HepG2 (cell line): Measurements from ENCODE around the gene CNTN4. TPM values are rescaled to one million over a fixed set of nuclear protein-coding genes. Genes with fewer than 3 reads are reported as not detected.

ENCODE experiments used
- ATAC-seq: fragments of 200-7000 bp; cut with Tn5 transposase; 3 replicates; pipeline ENCODE4 v1.9.1; 2020; ENCODE audit warnings: mild to moderate bottlenecking, moderate library complexity
- BruUV-seq: library from RNA; stranded (reverse); fragments of 400-500 nt; replicated peaks from 2 replicates; lab custom pipeline; 2021; lab: Mats Ljungman, UMichigan
- CTCF ChIA-PET: fragments of 300-600 bp; formaldehyde crosslinking; extraction: SDS; loops from one replicate; lab custom pipeline; 2021; ENCODE audit warnings: low total read pairs, inconsistent platforms, low intra/inter-chr PET ratio; lab: Yijun Ruan, JAX
- POLR2A ChIA-PET: fragments of 350-600 bp; sonication (Branson Sonifier 250); formaldehyde crosslinking; loops from one replicate; lab custom pipeline; 2020; ENCODE audit warnings: antibody characterized with exemption, inconsistent platforms; lab: Yijun Ruan, JAX
- DNase-seq: peaks from one replicate; pipeline ENCODE4 v3.0.0-alpha.2; 2015; ENCODE audit warnings: low spot score
- FAIRE-seq: peaks from 3 replicates; lab custom pipeline; 2011; peaks lifted over from hg19 to GRCh38; lab: Jason Lieb, UNC
- H2AFZ ChIP-seq: one replicate; pipeline ENCODE4 v1.6.1; 2011; ENCODE audit warnings: low read length, inconsistent platforms
- H3K27ac ChIP-seq: fragments of 300-600 bp; 3 replicates; pipeline ENCODE4 v1.8.0; 2011; ENCODE audit warnings: mixed run types, mild to moderate bottlenecking, mixed read lengths, low read length, inconsistent platforms; ENCODE audit not compliant: insufficient read depth; ENCODE audit errors: extremely low read length
- H3K27me3 ChIP-seq, 2 experiments: fragments of 200-600 bp in 1 of 2; 2 replicates in 1 of 2; 3 replicates in 1 of 2; pipeline versions ENCODE4 v1.6.0 to v1.8.0; 2011; ENCODE audit warnings: low read length in 2 of 2, mild to moderate bottlenecking in 2 of 2, moderate library complexity in 2 of 2, inconsistent platforms in 1 of 2; ENCODE audit not compliant: insufficient read depth in 2 of 2, control insufficient read depth in 1 of 2
- H3K36me3 ChIP-seq, 2 experiments: fragments of 200-600 bp in 1 of 2; replicated peaks in 1 of 2; 2 replicates in 1 of 2; 3 replicates in 1 of 2; pipeline versions ENCODE4 v1.5.1 to v1.8.0; 2011; ENCODE audit warnings: low read length in 2 of 2, inconsistent platforms in 1 of 2; ENCODE audit not compliant: insufficient read depth in 2 of 2, control insufficient read depth in 1 of 2
- H3K4me1 ChIP-seq: 2 replicates; pipeline ENCODE4 v1.5.1; 2012; ENCODE audit warnings: low read length, inconsistent platforms; ENCODE audit not compliant: insufficient read depth
- H3K4me2 ChIP-seq: 2 replicates; pipeline ENCODE4 v1.6.0; 2011; ENCODE audit warnings: low read depth, low read length, inconsistent platforms
- H3K4me3 ChIP-seq, 3 experiments: fragments of 200-600 bp in 1 of 3; sonication (generic), shearing (Covaris generic) in 1 of 3; replicated peaks in 1 of 3; 2 replicates each; pipeline ENCODE4 v1.5.1; 2011 to 2016; ENCODE audit warnings: low read length in 3 of 3, inconsistent platforms in 2 of 3, low read depth in 2 of 3, mild to moderate bottlenecking in 2 of 3, control low read depth in 1 of 3, mixed read lengths in 1 of 3; ENCODE audit not compliant: insufficient read depth in 1 of 3
- H3K79me2 ChIP-seq: one replicate; pipeline ENCODE4 v1.6.1; 2011; ENCODE audit warnings: low read length, inconsistent platforms; ENCODE audit not compliant: insufficient read depth
- H3K9ac ChIP-seq: 2 replicates; pipeline ENCODE4 v1.6.0; 2011; ENCODE audit warnings: mild to moderate bottlenecking, low read depth, low read length, inconsistent platforms; ENCODE audit not compliant: insufficient read depth
- H3K9me3 ChIP-seq: 2 replicates; pipeline ENCODE4 v1.5.1; 2012; ENCODE audit warnings: mild to moderate bottlenecking, low read length
- H4K20me1 ChIP-seq: 2 replicates; pipeline ENCODE4 v1.6.0; 2011; ENCODE audit warnings: inconsistent platforms, mild to moderate bottlenecking, low read length, moderate library complexity; ENCODE audit not compliant: insufficient read depth
- SKIL ChIP-seq: sonication (generic); formaldehyde crosslinking; IDR thresholded peaks from 2 replicates; pipeline ENCODE4 v1.8.0; 2022; ENCODE audit warnings: missing genetic modification reagents, mild to moderate bottlenecking, moderate library complexity, borderline replicate concordance
- TFAP4 ChIP-seq: sonication (generic); IDR thresholded peaks from 2 replicates; pipeline ENCODE4 v1.6.1; 2016; ENCODE audit warnings: low read depth, borderline replicate concordance
- ZNF274 ChIP-seq: sonication (generic); formaldehyde crosslinking; IDR thresholded peaks from 2 replicates; pipeline ENCODE4 v1.5.1; 2020; ENCODE audit warnings: mild to moderate bottlenecking, missing genetic modification reagents
- ZNF75D ChIP-seq: sonication (generic); formaldehyde crosslinking; IDR thresholded peaks from 2 replicates; pipeline ENCODE4 v1.8.1; 2023; ENCODE audit warnings: missing genetic modification reagents, mild to moderate bottlenecking, borderline replicate concordance
- WGBS: methylation state at CpG from one replicate; pipeline ENCODE4 v1.1.6; 2017; ENCODE audit warnings: low lambda C conversion rate; 5-methylcytosine and 5-hydroxymethylcytosine counted together
- in situ Hi-C: cut with HindIII; loops from 2 replicates; pipeline ENCODE4 v1.10.0; 2017; ENCODE audit warnings: low pct_unique_long_range_greater_than_20kb; ENCODE audit not compliant: extremely low pct_ligation_motif_present
- intact Hi-C: fragments of 100-400 bp; cut with micrococcal nuclease; formaldehyde crosslinking; loops from one replicate; pipeline ENCODE4 v1.10.0; 2022; ENCODE audit not compliant: unreplicated experiment
- polyA plus RNA-seq, 8 experiments: library from polyadenylated mRNA; depleted of rRNA in 3 of 8; stranded (reverse) in 7 of 8; unstranded in 1 of 8; fragments of >200 nt; fragmentation: Illumina TruSeq in 4 of 8; extraction: Trizol in 4 of 8; gene quantifications; 2 replicates each; pipeline versions ENCODE4 v1.2.1 to v1.2.3, GENCODE V29; 2011 to 2016; ENCODE audit warnings: low read depth in 4 of 8, missing spikeins in 1 of 8, mixed read lengths in 1 of 8; ENCODE audit not compliant: insufficient read depth in 1 of 8
- total RNA-seq, 5 experiments: library from RNA; depleted of rRNA; stranded (reverse); fragments of >200 nt; fragmentation: Illumina TruSeq; extraction: Trizol; gene quantifications; 2 replicates each; pipeline ENCODE4 v1.2.3, GENCODE V29; 2016; ENCODE audit warnings: low read depth in 1 of 5
- TF ChIP-seq, protein P1 (sequence below): sonication (generic); formaldehyde crosslinking; conservative IDR thresholded peaks from 2 replicates; pipeline ENCODE4 v1.5.0; 2020; ENCODE audit warnings: missing genetic modification reagents

The CNTN4 gene
- total and polyA plus RNA-seq, 2 of the 13 experiments (the other 11 are each of a cell fraction or from before 2014, with no cell fraction given), result 0.01 to 0.13 TPM

- Histone ChIP-seq H3K79me2 (no peaks in the 10 kb centered on the region), H4K20me1 (no peaks in the 10 kb centered on the region), H3K9me3 (no peaks in the 10 kb centered on the region), H3K27ac (no peak overlapping the region), H2AFZ (no peak overlapping the region), H3K27me3 (no peaks in the 10 kb centered on the region), H3K4me2 (no peak overlapping the region), H3K9ac (no peak overlapping the region), H3K4me3 (no peak overlapping the region), H3K36me3 (no peaks in the 10 kb centered on the region), H3K4me1 (no peaks in the 10 kb centered on the region)
- POLR2A ChIA-PET, result no interaction called here
- DNase-seq (no peak), FAIRE-seq (no peak), ATAC-seq (no peak)
- in situ Hi-C loops (no loop called here), intact Hi-C loops (no loop called here)
- BruUV-seq, result no TSS peak
- WGBS, result 38% methylated on average over 3 of the region's 3 CpGs
- CTCF ChIA-PET, result no interaction called here
- TF ChIP-seq ZNF75D (CRISPR knock-in tag) (no peak), SKIL (CRISPR knock-in tag) (no peak), ZNF274 (CRISPR knock-in tag) (no peak)
- TF ChIP-seq, protein P1, sequence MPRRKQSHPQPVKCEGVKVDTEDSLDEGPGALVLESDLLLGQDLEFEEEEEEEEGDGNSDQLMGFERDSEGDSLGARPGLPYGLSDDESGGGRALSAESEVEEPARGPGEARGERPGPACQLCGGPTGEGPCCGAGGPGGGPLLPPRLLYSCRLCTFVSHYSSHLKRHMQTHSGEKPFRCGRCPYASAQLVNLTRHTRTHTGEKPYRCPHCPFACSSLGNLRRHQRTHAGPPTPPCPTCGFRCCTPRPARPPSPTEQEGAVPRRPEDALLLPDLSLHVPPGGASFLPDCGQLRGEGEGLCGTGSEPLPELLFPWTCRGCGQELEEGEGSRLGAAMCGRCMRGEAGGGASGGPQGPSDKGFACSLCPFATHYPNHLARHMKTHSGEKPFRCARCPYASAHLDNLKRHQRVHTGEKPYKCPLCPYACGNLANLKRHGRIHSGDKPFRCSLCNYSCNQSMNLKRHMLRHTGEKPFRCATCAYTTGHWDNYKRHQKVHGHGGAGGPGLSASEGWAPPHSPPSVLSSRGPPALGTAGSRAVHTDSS, result no peak
Measured at GRCh38 chr3:2883283-2883682, 784.6 kb downstream of the CNTN4 start.

DNA sequence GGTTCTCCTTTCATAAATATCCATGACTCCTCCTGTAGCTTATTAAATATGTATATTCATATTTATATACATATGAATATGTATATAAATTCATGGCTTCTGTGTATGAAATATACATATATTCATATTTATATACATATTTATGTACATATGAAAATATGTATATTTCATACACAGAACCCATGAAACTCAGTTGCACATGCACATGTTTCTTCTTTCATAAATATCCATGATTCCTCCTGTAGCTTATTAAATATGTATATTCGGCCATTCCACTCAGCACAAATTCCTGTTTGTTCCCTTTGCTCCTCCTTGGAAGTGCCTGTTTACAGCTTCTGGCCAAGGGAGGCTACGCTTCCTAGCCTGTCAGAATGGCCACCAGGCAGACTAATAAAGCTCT, 789.9 kb downstream of the CNTN4 start:
- 5% methylated on average over 2 of the region's 2 CpGs for WGBS
- Histone ChIP-seq H3K9me3 (no peaks in the 10 kb centered on the region), H3K4me3 (no peak overlapping the region), H2AFZ (no peak overlapping the region), H3K4me2 (no peak overlapping the region), H3K36me3 (no peaks in the 10 kb centered on the region), H3K79me2 (no peaks in the 10 kb centered on the region), H3K9ac (no peak overlapping the region), H3K4me1 (no peaks in the 10 kb centered on the region), H3K27ac (no peak overlapping the region), H3K27me3 (no peaks in the 10 kb centered on the region), H4K20me1 (no peaks in the 10 kb centered on the region)
- no TSS peak for BruUV-seq
- ChIA-PET CTCF (no interaction called here), POLR2A (no interaction called here)
- intact Hi-C loops (no loop called here), in situ Hi-C loops (no loop called here)
- no peak for TF ChIP-seq TFAP4
- ATAC-seq (no peak), FAIRE-seq (no peak), DNase-seq (no peak)
